ENCODE measurements around the gene PRKACG.

PRKACG gene

GRCh38 chr9:68981789-68982188, 32.1 kb downstream of the PRKACG start:
- DNase-seq (ENCODE audit: low read depth): no peak

- DNase-seq (ENCODE audit: low read depth): no peak
These were observed 33.5 kb downstream of the PRKACG start for GRCh38 chr9:68980341-68980914.

- no peak for DNase-seq (ENCODE audit: low read depth)
These were observed 34.2 kb downstream of the PRKACG start for GRCh38 chr9:68979538-68980314.

- no peak for DNase-seq (ENCODE audit: low read depth)
These were observed 35.4 kb downstream of the PRKACG start for GRCh38 chr9:68978501-68978900.

GRCh38 chr9:68978066-68978465, 35.8 kb downstream of the PRKACG start:
- no peak for DNase-seq (ENCODE audit: low read depth)

GRCh38 chr9:68975365-68976043, 38.4 kb downstream of the PRKACG start:
- DNase-seq (ENCODE audit: low read depth): no peak

- DNase-seq (ENCODE audit: low read depth): no peak
These were observed 39.0 kb downstream of the PRKACG start for GRCh38 chr9:68974901-68975300.

- no peak for DNase-seq (ENCODE audit: low read depth)
These were observed 39.5 kb downstream of the PRKACG start for GRCh38 chr9:68974431-68974830.

GRCh38 chr9:68973619-68974018, 40.3 kb downstream of the PRKACG start:
- DNase-seq (ENCODE audit: low read depth): no peak

- DNase-seq (ENCODE audit: low read depth): no peak
These were observed 43.8 kb downstream of the PRKACG start for GRCh38 chr9:68970151-68970550.

GRCh38 chr9:68969538-68969937, 44.4 kb downstream of the PRKACG start:
- DNase-seq (ENCODE audit: low read depth): no peak

GRCh38 chr9:68967800-68968199, 46.1 kb downstream of the PRKACG start:
- DNase-seq (ENCODE audit: low read depth): no peak

GRCh38 chr9:68966496-68966944, 47.4 kb downstream of the PRKACG start:
- DNase-seq (ENCODE audit: low read depth): no peak

GRCh38 chr9:68964765-68965164, 49.1 kb downstream of the PRKACG start:
- no peak for DNase-seq (ENCODE audit: low read depth)

- DNase-seq (ENCODE audit: low read depth): no peak
These were observed 49.8 kb downstream of the PRKACG start for GRCh38 chr9:68964102-68964541.

GRCh38 chr9:68963416-68963815, 50.5 kb downstream of the PRKACG start:
- DNase-seq (ENCODE audit: low read depth): no peak

Measured in stimulated activated CD8-positive, alpha-beta memory T cell treated with anti-CD3 and anti-CD28 coated beads, Interleukin-7, amount 100 ng/mL, for 24 hours (primary cell).